ENCODE results near the gene NEU3.
A peak's percentile ranks its signal among the peaks of the same experiment; 100 is the strongest.
"Not testable (repeated sequence)": the region's sequence is repeated elsewhere in the genome, so short reads cannot be mapped to it uniquely, and the experiment has no call there.

NEU3 gene

DNA sequence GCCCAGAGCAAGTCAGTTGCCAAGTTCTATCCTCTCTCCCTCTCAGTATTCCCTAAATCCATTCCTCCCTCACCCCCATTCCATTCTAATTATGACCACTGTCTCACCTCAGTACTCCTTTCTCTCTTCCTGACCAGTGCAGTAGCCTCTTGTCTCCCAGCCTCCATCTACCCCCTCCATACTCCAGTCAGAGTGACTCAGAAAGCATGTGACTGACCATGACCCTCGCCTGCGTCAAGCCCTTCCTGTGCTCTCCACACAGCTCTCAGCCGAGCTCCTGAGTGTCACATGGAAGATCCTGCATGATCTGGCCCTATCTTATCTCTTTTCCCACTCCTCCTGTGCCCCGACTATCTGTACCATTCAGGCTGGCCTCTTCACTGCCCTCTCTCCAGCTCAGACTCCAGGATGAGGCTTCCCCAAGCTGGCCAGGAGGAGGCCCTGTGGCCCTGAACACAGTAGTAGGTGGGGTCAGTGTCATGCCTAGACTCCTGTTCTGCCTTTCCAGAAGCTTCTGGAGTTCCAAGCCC lies 42.6 kb downstream of the NEU3 start:
- no peak for DNase-seq

DNA sequence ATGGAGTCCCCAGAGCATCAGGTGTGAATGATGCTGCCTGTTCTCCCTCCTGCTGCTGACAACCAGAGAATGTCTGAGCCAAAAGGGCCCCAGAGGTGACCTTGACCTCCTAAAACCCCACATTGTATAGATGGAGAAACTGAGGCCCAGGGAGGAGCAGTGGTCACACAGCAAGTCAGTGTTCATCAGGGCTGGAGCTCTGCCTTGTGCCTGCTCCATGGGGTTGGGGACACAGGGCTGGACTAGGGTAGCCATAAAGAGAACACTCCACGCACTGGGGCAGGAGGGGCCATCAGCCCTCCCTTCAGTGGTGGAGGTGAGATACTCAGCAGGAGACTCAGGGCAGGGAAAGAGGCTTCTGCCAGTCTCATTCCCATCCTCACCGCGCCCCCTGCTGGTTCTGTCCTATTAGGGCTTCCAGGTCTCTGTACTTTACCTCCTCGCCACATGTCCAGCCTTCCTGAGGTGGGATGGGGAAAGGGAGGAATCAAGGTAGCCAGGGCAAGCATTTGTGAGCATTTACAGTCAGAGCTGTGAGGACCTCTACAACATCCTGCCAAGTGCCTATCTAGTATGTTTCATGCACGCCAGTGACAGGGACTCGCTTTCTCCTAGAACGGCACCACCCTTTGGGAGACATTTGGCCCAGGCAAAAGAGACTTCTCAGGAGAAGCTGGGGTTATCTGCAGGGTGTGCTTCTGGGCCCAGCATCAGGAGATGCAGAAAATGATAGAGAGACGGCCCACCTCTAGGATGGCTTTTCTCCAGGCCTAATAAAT lies 43.2 kb downstream of the NEU3 start:
- peak; percentile 47 for DNase-seq

DNA sequence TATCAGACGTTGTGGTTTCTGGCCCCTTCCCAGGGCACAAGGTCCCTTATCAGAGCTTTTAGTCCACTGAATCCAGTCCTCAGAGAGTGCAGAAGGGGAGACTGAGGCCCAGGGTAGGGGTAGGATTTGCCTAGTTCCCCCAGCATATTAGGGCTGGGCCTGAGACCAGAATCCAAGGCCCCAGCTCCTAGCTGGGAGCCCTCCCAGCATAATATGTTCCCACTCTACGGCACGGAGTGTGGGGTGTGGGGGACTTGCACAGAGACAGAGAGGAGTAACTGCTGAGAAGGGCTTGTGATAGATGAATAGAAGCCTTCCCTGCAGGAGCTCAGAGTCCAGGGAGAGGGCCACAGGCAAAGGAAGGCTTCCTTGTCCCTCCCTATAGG lies 43.8 kb downstream of the NEU3 start:
- no peak for DNase-seq

DNA sequence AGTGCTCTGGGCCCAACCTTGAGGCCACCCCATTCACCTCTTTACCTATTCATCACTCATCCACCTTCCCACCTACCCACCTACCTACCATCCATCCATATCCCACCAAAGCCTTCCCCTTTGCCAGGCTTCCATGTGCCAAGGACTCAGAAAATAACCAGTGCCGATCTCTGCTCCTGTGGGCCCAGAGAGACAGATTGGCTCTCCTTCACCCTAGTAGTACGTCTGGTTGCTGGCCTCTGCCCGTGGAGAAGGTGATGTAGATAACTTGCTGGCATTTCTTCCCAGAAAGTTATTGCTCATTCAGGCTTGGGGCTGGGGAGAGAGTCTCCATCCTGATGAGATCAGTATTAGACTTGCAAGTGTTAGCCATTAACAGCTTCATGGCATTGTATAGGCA lies 45.2 kb downstream of the NEU3 start:
- DNase-seq: no peak

DNA sequence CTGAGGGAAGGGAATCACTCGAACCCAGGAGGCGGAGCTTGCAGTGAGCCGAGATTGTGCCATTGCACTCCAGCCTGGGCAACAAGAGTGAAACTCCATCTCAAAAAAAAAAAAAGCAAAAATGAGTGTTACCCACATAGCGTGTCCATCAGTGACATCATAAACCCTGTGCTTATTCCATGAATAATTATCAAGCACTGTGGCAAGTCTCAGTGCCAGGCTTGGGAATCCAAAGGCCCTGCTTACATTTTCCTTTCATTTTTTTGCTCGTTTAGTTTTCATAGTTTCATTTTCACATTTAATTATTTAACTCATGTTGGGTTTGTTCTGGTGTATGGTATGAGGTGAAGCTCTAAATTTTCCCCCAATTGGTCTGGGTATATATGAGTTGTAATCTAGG lies 46.5 kb downstream of the NEU3 start:
- DNase-seq: no peak

DNA sequence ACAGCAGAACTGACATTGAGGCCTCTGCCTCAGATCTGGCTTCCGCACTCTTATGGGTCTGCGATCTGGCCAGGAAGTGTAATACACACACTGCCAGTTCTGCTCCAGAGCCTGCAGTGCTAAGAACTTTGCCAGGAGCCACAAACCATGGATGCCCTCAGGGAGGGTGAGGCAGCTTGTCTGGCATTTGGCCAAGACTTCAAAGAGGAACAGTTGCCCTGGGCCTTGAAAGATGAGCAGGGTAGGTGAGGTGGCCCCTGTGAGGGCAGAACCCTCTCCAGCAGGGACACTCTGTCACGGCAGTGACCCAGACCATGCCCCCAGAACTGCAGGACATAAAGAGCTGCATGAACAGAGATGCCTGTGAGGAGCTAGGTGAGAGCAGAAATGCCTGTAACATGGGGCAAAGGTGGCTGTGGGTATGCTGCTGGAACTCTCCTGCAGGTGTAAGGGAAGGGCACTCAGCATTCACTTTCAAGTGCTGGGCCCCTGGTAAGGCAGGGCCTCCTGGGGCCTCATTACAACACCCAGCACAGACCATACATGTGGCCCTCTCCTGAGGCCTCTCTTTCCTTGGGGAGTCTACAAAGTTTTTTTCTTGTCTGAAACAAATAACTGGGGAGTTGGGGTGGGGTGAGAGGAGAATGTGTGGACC lies 47.3 kb downstream of the NEU3 start:
- DNase-seq: no peak

DNA sequence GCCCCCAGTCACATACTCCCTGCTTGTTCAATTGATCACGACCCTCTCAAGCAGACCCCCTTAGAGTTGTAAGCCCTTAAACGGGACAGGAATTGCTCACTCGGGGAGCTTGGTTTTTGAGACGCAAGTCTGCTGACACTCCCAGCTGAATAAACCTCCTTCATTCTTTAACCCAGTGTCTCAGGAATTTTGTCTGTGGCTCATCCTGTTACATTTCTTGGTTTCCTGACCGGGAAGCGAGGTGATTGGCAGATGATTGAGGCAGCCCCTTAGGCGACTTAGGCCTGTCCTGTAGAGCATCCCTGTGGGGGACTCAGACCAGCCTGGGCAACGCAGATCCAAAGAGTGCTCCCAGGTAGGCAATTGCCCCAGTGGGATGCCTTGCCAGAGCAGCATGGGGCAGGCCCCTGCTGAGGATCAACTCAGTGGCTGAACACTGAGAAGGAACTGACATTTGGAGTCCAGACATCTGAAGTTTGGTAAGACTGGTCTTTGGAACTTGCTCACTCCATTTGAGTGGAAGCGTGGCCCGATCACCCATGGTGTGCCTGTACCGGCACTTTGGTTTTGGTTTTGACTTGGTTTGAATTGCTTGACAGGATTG lies 51.5 kb downstream of the NEU3 start:
- no peak for DNase-seq

DNA sequence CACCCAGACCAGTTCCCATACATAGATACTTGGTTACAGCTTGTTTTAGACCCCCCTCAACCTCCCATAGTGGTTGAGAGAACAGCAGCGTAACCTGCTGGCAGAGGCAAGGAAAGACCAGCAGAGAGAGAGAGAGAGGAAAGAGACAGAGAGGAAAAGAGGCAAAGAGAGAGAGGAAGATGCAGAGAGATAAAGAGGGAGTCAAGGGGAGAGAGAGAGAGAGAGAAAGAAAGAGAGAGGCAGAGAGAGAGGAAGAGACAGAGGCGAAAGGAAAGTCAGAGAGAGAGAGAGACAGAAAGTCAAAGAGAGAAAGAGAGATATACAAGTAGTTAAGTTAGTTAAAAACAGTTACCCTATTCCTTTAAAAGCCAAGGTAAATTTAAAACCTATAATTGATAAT lies 52.5 kb downstream of the NEU3 start:
- DNase-seq: no peak

DNA sequence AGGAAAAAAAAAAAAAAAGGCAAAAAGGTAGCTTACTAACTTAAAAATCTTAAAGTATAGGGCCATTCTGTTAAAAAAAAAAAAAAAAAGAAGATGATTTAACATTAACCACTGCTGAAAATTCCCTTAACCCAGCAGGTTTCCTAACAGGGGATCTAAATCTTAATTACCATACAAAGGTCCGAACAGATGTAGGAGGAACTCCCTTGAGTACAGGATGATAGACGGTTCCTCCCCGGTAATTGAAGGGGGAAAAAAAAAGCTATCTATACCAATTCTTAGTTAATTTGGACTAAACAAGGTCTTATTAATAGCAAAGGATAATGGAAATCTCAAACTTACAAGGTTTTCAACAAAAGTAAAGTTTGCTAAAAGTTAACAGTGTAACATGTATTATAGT lies 53.1 kb downstream of the NEU3 start:
- DNase-seq: not testable (repeated sequence)

DNA sequence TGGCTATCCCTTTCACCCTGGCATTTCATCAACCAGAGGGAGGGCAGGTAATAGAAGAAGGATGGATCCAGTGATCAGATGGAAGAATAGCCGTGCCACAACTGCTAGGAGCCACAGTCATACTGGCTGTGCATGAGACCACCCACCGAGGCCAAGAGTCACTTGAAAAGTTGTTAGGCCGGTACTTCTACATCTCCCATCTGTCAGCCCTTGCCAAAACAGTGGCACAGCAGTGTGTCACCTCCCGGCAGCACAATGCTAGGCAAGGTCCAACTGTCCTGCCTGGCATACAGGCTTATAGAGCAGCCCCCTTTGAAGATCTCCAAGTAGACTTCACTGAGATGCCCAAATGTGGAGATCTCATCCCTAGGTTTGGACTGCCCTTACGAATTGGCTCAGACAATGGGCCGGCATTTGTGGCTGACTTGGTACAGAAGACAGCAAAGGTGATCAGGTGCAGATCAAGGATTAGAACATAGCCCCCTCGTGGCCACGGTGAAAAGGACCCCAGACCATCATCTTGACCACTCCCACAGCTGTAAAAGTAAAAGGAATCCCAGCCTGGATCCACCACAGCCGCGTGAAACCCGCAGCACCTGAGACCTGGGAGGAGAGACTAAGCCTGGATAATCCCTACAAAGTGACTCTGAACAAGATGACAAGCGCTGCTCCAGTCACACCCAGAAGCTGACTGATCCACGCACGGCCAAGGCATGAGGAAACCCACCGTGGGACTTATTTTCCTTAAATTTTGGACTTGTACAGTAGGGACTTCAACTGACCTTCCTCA lies 55.8 kb downstream of the NEU3 start:
- DNase-seq: not testable (repeated sequence)

DNA sequence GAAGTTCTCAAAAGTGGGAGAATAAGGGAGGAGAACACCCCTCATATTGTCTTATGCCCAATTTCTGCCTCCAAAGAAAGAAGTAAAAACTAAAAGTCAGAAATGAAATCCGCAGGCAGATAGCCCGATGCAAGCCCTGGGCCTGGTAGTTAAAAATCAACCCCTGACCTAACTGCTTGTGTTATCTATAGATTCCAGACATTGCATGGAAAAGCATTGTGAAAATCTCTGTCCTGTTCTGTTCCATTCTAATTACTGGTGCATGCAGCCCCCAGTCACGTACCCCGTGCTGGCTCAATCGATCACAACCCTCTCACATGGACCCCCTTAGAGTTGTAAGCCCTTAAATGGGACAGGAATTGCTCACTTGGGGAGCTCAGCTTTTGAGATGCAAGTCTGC lies 57.9 kb downstream of the NEU3 start:
- DNase-seq: not testable (repeated sequence)

DNA sequence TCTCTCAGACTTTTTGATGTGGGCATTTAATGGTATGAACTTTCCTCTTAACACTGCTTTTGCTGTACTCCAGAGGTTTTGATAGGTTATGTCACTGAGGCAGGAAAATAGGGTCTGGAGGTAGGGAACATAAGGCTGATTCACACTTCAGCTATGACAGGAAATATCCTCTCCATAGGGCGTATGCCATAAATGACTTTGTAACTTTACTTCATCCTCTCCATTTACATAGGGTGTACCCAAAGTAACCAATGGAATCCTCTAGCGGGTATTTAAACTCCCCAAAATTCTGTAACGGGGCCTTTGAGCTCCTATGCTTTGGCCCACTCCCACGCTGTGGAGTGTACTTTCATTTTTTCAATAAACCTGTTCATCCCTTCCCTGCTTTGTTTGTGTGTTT lies 58.5 kb downstream of the NEU3 start:
- no peak for DNase-seq

DNA sequence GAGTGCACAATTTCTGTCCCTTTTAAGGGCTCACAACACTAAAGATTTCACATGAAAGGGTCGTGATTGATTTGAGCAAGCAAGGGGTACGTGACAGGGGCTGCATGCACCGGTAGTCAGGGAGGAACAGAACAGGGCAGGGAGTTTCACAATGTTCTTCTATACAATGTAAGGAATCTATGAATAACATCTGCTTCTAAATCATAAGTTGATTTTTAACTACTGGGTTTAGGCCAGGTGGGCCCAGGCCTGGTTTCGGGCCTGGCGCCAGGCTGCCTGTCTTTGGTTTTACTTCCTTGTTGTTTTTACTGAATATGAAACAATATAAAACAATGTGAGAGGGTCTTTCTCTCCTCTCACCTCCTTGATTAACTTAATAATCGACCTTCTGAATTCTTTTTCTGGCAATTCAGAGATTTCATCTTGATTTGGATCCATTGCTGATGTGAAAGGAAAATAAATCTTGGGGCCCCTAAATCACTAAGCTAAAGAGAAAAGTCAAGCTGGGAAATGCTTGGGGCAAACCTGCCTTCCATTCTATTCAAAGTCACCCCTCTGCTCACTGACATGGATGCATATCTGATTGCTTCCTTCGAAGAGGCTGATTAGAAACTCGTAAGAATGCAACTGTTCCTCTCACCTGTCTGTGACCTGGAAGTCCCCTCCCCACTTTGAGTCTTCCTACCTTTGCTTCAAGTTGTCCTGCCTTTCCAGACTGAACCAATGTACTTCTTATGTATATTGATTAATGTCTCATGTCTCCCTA lies 61.0 kb downstream of the NEU3 start:
- DNase-seq: not testable (repeated sequence)

DNA sequence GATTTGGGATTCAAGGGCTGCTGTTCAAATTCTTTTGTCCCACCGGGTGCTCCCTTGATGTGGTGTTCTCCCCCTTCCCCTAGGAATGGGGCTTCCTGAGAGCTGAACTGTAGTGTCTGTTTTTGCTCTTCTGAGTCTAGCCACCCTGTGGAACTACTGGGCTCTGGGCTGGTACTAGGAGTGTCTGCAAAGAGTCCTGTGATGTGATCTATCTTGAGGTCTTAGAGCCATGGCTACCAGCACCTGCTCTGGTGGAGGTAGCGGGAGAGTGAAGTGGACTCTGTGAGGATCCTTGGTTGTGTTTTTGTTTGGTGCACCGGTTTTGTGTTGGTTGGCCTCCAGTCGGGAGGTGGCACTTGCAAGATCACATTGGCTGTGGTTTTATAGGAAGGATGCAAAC lies 61.8 kb downstream of the NEU3 start:
- no peak for DNase-seq

DNA sequence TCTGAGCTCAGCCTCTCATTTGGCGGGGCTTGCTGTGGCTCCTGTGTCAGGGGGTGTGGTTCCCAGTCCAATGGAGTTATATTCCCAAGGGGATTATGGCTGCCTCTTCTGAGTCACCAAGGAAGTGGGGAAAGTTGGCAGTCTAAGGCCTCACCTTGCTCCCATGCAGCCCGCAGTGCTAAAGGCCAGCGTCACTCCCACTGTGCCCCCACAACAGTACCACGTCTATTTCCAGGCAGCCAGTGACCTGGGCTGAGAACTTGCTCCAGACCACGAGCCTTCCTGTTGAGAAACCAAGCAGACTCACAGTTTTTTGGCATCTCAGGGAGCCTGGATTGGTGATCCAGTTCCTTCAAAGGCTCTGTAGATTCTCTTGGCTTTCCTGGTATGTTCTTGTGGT lies 62.3 kb downstream of the NEU3 start:
- DNase-seq: no peak

DNA sequence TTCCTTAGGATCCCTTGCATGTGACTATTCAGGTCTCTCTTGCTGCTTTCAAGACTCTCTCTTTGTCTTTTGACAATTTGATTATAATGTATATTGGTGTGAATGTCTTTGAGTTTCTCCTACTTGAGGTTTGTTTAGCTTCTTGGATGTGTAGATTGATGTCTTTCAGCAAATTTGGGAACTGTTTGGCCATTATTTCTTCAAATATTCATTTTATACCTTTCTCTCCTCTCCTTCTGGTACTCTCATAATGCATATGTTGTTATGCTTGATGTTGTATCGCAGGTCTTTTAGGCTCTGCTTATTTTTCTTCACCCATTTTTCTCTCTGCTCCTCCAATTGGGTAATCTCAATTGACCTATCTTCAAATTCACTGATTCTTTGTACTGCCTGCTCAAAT lies 63.7 kb downstream of the NEU3 start:
- no peak for DNase-seq

DNA sequence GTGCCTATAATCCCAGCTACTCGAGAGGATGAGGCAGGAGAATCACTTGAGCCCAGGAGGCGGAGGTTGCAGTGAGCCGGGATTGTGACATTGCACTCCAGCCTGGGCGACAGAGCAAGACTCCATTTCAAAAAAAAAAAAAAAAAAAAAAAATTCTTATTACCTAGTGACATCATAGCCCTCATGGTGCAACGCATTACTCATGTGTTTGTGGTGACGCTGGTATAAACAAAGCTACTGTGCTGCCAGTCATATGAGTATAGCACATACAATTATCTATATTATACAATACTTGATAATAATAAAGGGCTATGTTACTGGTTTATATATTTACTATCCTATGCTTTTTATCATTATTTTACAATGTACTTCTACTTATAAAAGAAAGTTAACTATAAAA lies 66.8 kb downstream of the NEU3 start:
- DNase-seq: no peak

DNA sequence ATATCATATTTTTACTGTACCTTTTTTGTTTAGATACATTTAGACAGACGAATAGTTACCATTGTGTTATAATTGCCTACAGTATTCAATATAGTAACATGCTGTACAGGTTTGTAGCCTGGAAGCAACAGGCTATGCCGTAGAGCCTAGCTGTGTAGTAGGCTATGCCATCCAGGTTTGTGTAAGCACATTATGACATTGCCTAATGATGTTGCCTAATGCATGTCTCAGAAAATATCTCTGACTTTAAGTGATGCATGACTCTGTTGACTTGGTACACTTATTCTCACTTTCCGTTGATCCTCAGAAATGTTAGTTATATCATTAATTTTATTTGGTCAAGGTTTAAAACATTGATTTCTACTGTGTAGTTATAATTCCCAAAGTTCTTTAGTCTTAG lies 68.1 kb downstream of the NEU3 start:
- no peak for DNase-seq

DNA sequence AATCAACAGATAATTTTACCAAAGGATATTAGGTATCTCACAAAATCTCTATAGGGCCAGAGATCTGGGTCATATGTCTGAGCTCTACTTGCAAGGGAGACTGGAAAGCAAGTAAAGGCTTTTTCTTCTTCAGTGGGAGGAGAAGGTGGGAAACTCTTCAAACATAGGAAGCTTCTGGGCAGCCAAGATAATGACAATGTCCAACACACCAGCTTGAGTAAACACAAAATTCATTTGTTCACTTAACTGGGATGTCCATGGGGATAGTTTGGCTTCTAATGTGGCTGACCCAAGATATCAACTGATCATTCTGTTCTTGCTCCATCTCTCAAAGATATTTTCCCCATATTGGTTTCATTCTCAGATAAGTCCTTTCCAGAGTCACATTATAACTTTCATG lies 70.6 kb downstream of the NEU3 start:
- no peak for DNase-seq

DNA sequence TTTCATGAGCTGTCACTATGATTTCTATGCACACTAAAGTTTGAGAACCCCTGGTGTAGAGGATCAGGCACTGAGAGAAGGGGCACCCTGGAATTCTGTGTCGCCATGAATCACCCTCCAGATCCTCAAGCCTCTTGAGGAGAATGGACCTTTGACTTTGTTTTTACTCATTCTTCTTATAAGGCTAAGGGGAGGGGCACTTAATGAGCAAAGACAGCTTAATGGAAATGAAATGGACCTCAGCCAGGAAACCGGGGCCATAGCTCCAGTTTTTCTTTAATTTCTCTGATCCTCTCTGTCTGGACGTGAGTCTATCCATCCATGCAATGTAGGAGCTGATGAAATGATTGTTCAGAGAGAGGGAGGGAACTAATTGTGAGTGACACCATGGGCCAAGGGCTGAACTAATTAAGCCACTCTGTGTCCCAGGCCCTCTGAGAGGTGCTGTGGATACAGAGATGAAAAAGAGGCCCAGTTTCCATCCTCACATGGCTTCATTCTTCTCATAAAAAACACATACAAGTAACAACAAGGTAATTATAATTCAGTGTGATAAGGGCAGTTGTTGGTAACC lies 75.1 kb downstream of the NEU3 start:
- DNase-seq: no peak

DNA sequence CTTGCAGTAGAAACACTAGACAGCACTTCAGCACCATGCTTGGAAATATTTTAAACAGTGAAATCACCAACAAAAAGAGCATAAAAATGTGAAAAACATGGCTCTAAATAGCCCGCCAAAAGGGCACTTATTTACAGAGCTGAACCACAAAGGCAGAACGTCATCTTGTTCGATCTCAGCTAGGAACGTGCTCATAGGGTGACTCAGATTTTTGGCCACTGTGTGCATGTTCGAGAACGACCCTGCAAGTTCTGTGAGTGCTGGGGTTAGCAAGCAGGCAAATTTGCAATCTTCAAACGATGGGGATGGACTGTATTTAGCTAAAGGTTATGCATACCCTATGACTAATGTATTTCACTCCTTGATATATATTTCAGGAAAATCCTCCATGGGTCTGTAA lies 77.3 kb downstream of the NEU3 start:
- no peak for DNase-seq
